Myocyte (in vitro differentiated cells): ENCODE results near the gene SPACA7. TPM values are rescaled to one million over a fixed set of nuclear protein-coding genes. Genes with fewer than 3 reads are reported as not detected.
"Not testable (repeated sequence)": the region's sequence is repeated elsewhere in the genome, so short reads cannot be mapped to it uniquely, and the experiment has no call there.

Experiments used
- DNase-seq: peaks from one replicate; pipeline ENCODE4 v3.0.0-alpha.2; 2012; ENCODE audit warnings: low read depth
- total RNA-seq: library from RNA; depleted of rRNA; stranded (reverse); fragments of >200 nt; gene quantifications from 2 replicates; pipeline ENCODE4 v1.2.3, GENCODE V29; 2014

The SPACA7 gene
- total RNA-seq, 1 donor from 2014 or later = not detected

DNA sequence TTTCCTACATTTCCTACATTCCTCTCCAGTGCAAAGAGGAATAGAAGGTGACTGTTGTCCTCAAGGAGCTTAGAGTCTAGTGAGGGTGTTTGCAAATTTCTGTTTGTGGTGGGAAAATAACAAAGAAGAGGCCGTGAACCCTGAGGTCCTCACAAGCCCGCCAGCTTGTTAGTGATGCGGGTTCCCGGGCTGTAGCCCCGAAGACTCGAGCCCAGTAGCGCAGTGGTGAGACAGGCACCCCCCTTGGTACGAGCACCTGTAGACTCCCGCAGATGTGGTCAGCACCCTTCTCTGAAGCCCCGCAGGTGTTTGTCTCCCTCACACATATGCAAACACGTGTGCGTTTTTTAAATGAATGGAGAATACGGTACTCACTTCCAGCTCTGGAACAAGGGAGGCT lies 26.5 kb upstream of the SPACA7 start:
- no peak for DNase-seq

GRCh38 chr13:112350300-112350699 lies 25.9 kb upstream of the SPACA7 start:
- no peak for DNase-seq

- no peak for DNase-seq
These were observed 24.3 kb upstream of the SPACA7 start for GRCh38 chr13:112351825-112352224.

- no peak for DNase-seq
These were observed 22.3 kb upstream of the SPACA7 start for GRCh38 chr13:112353856-112354255.

DNA sequence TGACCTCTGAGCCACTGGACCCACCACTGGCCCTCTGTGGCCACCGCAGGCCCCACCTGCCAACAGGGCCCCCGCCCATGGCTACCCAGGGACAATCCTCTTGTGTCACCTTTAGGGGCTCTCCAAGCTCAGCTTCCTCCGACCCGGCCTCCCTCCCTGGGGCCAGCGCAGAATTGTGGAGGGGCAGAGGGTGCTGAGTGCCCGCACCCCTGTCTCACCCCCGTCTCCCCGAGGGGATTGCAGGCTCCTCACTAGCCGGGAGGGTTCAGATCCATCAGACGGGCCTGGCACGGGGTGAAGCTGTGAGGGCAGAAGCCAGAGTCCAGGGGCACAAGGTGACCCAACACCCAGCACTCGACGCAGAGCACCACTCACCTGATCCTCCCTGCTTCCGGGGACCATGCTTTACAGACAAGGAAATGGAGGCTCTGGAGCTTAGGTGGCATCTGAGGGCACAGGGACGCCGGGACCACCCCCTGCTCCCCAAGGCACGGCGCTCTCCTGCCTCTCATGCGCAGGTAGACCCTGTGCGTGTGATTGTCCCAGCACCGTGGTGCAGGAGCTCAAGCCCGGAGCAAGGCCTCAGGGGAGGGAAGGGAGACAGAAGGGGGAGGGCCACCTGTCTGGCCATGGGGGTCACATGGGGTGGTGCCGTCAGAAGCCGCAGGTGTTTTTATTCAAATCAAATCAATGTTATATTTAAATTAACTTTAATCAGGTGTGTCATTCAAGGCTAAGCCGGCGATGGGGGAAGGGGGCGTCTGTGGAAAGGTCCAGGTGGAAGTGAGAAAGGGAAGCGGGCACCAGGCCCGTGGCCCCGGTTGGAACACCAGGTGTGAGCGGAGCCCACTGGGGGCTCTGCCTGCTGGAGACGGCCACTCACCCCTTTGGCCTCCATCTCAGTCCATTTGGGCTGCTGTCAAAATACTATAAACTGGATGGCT lies 21.6 kb upstream of the SPACA7 start:
- no peak for DNase-seq

- DNase-seq = no peak
These were observed 20.8 kb upstream of the SPACA7 start for GRCh38 chr13:112355274-112355838.

DNA sequence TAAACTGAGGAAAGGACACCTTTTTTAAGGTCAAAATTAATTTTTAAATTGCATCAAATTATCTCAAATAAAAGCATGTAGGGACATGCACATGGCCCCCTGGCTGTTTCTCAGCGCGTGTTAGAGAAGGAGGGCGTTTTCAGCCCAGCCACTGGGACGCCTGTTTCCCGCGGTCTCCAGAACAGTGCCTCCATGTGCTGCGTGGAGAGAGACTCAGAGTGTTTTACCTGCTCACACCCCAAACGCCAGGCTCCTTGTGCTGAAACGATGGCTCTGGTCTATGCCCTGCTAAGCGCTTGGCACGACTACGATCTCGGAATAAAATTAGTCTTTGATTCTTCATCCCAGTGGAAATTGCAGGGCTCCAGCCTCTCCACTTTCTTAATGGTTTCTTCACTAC lies 20.0 kb upstream of the SPACA7 start:
- DNase-seq = no peak

GRCh38 chr13:112358156-112358555 lies 18.0 kb upstream of the SPACA7 start:
- DNase-seq = no peak

DNA sequence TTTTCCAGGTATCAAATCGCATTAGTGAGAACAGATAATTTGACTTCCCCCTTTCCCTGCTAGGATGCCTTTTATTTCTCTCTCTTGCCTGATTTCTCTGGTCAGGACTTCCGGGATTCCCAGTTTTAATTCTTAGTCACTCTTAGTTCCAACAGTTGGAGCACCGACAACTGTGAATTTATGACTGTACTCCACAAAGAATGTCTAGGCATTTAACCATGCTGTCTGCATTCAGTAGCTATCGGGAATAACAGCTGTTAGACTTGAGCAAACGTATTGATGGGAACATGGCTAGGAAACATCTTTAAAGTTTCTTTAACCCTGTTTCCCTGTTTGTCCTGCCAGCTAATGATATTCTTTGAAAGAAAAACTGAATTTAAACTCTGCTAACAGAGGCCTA lies 14.1 kb upstream of the SPACA7 start:
- no peak for DNase-seq

- no peak for DNase-seq
These were observed 12.2 kb upstream of the SPACA7 start for GRCh38 chr13:112363867-112364528.

DNA sequence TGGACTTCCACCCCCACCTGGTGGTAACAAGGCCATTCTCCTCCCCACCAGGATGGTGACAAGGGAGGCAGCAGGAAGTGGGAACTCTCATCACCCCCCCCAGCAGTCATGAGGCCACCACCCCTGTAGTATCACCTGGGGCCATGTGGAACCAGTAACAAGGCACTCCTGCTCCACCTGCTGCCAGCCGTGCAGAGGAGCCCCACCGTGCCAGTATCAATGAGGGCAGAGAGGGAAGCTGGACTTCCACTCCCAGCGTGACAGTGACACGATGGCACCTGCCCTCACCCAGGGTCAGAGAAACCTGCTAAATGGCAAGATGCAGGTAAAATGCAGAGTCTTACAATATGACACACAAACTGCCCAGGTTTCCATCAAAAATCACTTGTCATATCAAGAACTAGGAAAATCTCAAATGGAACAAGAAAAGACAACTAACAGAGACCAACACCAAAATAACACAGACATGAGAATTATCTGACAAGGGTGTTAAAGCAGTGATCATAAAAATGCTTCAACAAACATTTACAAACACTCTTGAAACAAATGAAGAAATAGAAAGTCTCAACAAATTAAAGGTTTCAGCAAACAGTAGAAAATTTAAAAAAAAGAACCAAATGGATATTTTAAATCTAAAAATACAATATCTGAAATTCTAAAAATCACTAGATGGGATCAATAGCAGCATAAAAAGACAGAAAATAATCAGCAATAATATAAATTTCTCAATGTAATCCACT lies 9.1 kb upstream of the SPACA7 start:
- no peak for DNase-seq

DNA sequence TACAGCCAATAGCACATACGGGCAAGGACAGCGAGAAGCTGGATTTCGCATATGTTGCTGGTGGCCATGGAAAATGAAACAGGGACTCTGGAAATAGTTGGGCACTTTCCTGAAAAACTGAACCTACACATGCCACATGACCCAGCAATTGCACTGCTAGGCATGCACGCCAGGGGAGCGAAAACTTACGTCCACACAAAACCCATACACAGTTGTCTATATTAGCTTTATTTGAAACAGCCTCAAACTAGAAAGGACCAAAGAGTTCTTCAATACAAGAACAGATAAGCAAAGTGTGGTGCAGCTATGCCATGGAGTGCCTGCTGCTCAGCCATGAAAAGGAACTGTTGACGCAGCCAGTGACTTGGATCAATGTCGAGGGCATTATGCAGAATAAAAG lies 7.3 kb upstream of the SPACA7 start:
- no peak for DNase-seq

- no peak for DNase-seq
These were observed 5.8 kb upstream of the SPACA7 start for GRCh38 chr13:112370311-112370710.

- DNase-seq = no peak
These were observed 1.9 kb upstream of the SPACA7 start for GRCh38 chr13:112374271-112374670.

GRCh38 chr13:112391746-112392145 lies 15.6 kb downstream of the SPACA7 start:
- DNase-seq = no peak

- no peak for DNase-seq
These were observed 16.6 kb downstream of the SPACA7 start for GRCh38 chr13:112392719-112393118.

- DNase-seq = peak; percentile 2
These were observed 18.9 kb downstream of the SPACA7 start for GRCh38 chr13:112395022-112395421.

- not testable (repeated sequence) for DNase-seq
These were observed 19.8 kb downstream of the SPACA7 start for GRCh38 chr13:112395941-112396340.

GRCh38 chr13:112397108-112397507 lies 21.0 kb downstream of the SPACA7 start:
- DNase-seq = no peak

GRCh38 chr13:112398347-112398746 lies 22.2 kb downstream of the SPACA7 start:
- DNase-seq = not testable (repeated sequence)

- DNase-seq = not testable (repeated sequence)
These were observed 33.7 kb downstream of the SPACA7 start for GRCh38 chr13:112409828-112410227.
